ENCODE measurements around the gene PHYKPL. TPM values are rescaled to one million over a fixed set of nuclear protein-coding genes. Genes with fewer than 3 reads are reported as not detected.
A peak's percentile ranks its signal among the peaks of the same experiment; 100 is the strongest.

PHYKPL gene
- total and polyA plus RNA-seq, 2 experiments from 2014 or later, result 57.0 to 58.7 TPM

DNA sequence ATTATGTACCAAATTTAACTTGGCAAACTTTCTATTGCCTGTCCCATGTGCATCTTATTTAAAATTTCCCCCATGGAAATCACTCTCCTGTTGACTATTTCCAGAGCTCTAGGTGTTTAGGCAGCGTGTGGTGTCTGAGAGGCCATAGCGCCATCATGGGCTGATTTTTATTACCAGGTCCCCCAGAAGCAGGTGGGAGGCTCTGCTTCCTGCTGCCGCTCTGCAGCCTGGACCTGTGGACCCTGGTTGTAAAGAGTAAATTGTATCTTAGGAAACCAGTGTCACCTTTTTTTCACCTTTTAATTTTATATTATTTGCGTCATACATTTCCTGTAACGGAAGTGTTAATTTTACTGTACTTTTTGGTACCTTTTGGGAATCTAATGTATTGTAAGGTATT, 21.9 kb downstream of the PHYKPL start:
- Histone ChIP-seq H3K4me3 (no peak overlapping the region), H3K27ac (no peak overlapping the region), H3K4me1 (ENCODE audit: low read depth) (peaks cover 9% of the 10 kb centered on the region), H3K36me3 (peaks cover 78% of the 10 kb centered on the region), H3K27me3 (no peaks in the 10 kb centered on the region), H3K9me3 (ENCODE audit: low read depth) (no peaks in the 10 kb centered on the region)
- TF ChIP-seq, protein P1, sequence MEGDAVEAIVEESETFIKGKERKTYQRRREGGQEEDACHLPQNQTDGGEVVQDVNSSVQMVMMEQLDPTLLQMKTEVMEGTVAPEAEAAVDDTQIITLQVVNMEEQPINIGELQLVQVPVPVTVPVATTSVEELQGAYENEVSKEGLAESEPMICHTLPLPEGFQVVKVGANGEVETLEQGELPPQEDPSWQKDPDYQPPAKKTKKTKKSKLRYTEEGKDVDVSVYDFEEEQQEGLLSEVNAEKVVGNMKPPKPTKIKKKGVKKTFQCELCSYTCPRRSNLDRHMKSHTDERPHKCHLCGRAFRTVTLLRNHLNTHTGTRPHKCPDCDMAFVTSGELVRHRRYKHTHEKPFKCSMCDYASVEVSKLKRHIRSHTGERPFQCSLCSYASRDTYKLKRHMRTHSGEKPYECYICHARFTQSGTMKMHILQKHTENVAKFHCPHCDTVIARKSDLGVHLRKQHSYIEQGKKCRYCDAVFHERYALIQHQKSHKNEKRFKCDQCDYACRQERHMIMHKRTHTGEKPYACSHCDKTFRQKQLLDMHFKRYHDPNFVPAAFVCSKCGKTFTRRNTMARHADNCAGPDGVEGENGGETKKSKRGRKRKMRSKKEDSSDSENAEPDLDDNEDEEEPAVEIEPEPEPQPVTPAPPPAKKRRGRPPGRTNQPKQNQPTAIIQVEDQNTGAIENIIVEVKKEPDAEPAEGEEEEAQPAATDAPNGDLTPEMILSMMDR (IDR thresholded peaks at IDR 0.05; ENCODE audit: low read depth, low read length), result no peak
- no peak for DNase-seq (ENCODE audit: low read depth in 1 of 2, low spot score in 1 of 2)

DNA sequence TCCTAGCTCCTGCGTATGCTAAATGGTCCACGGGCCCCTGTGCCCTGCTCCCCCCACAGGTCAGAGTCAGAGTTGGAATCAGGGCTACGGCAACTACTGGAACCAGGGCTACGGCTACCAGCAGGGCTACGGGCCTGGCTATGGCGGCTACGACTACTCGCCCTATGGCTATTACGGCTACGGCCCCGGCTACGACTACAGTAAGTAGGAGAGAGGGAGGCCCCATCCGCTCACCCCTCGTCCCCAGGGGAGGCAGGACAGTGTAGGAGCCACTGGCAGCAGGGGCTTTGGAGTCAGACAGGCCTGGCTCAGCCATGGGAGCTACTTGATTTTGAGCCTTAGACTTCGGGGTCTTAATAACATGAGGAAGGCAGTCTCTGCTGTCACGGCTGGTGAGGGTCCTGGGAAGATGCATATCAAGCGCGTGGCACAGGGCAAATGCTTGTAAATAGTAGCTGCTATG, 22.5 kb downstream of the PHYKPL start:
- Histone ChIP-seq H3K4me3 (no peak overlapping the region), H3K4me1 (ENCODE audit: low read depth) (peaks cover 9% of the 10 kb centered on the region), H3K9me3 (ENCODE audit: low read depth) (no peaks in the 10 kb centered on the region), H3K27me3 (no peaks in the 10 kb centered on the region), H3K36me3 (peaks cover 73% of the 10 kb centered on the region), H3K27ac (no peak overlapping the region)
- TF ChIP-seq, protein P1 (IDR thresholded peaks at IDR 0.05; ENCODE audit: low read depth, low read length), result no peak
- DNase-seq (ENCODE audit: low read depth in 1 of 2, low spot score in 1 of 2), result no peak

DNA sequence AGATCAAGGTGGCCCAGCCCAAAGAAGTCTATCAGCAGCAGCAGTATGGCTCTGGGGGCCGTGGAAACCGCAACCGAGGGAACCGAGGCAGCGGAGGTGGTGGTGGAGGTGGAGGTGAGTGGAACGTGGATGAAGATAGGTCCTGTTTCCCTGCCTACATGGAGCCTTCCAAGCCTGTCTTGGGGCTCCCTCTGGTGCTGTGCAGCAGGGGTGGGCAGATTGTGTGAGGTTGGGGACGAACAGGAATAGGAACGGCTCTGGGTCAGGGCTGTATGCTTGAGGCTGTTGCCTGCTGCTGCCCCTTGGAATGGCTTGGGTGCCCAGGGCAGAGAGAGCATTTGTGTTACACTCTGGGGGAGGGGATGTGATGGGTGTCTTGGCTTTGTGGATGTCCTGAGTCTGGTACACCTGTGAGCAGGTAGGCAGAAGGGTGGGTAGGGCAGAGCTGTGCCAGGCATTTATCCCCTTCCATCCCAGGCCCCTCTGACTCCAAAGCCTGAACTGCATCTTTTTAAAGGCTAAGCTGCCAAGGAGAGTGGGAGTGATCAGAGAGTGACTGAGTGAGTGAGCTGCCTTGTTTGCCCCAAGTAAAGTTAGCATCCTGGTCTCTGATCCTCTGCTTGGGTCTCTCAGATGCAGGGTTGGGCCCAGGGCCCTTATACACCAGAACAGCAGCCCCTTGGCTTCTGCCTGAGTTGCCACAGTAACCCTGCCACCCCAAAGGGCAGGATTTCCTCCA, 23.1 kb downstream of the PHYKPL start:
- H3K27ac ChIP-seq, result no peak overlapping the region
- H3K4me3 ChIP-seq, result no peak overlapping the region
- H3K27me3 ChIP-seq, result no peaks in the 10 kb centered on the region
- TF ChIP-seq, protein P1 (IDR thresholded peaks at IDR 0.05; ENCODE audit: low read depth, low read length), result no peak
- no peaks in the 10 kb centered on the region for H3K9me3 ChIP-seq (ENCODE audit: low read depth)
- no peak for DNase-seq (ENCODE audit: low read depth in 1 of 2, low spot score in 1 of 2)
- peaks cover 9% of the 10 kb centered on the region for H3K4me1 ChIP-seq (ENCODE audit: low read depth)
- peaks cover 71% of the 10 kb centered on the region for H3K36me3 ChIP-seq

DNA sequence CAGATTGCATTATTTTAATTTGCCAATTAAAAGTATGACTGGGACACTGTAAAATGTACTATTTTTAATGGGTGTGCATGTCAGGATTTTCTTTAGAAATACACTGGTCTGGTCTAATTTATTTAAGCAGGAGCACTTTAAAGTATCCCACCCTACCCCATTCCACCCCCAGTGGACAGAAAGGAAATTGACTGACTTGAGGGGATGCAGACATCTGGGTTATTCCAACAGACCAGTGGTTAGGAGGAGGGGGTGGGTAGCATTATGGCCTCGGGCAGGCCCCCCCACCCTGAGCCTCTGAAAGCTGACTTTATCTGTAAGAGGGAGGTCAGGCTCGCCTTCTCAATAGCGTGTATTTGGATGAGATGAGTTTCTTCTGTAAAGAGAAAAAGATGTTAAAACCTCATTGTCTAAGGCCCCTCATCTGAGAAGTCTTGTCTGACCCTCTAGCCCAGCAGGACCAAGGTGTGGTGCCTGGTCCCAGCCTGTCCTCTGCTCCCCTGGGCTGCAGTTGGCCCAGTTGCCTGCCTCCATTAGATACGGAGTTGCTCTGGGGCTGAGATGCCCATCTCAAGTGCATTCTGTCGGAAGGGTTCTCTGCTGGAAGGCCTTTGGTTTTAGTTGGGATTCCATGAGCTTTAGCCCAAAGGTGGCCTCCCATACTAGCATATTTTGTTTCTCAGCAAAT, 23.9 kb downstream of the PHYKPL start:
- Histone ChIP-seq H3K9me3 (ENCODE audit: low read depth) (no peaks in the 10 kb centered on the region), H3K4me3 (no peak overlapping the region), H3K27me3 (no peaks in the 10 kb centered on the region), H3K4me1 (ENCODE audit: low read depth) (peaks cover 9% of the 10 kb centered on the region), H3K27ac (peak overlapping the region; percentile 12), H3K36me3 (peaks cover 70% of the 10 kb centered on the region)
- DNase-seq (ENCODE audit: low read depth in 1 of 2, low spot score in 1 of 2), result no peak
- TF ChIP-seq, protein P1 (IDR thresholded peaks at IDR 0.05; ENCODE audit: low read depth, low read length), result no peak

DNA sequence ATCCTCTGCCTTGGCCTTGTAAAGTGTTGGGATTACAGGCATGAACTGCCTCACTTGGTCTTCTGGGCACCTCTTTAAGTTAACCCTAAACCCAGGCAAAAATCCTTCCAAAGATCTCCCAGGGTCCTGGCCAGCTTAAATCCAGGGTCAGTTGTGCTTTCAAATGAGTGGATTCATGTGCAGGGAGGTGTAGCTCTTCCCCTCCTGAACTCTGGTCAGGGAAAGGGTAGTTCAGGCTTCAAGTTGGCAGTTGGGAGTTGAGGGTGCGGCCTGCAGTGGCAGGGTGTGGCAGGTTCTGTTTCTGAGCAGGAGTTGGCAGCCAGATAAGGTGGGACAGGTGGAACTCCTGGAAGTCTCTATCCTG, 24.7 kb downstream of the PHYKPL start:
- Histone ChIP-seq H3K4me1 (ENCODE audit: low read depth) (peaks cover 9% of the 10 kb centered on the region), H3K9me3 (ENCODE audit: low read depth) (no peaks in the 10 kb centered on the region), H3K36me3 (peaks cover 62% of the 10 kb centered on the region), H3K27ac (peak overlapping the region; percentile 12), H3K4me3 (no peak overlapping the region), H3K27me3 (no peaks in the 10 kb centered on the region)
- TF ChIP-seq, protein P1 (IDR thresholded peaks at IDR 0.05; ENCODE audit: low read depth, low read length), result no peak
- no peak for DNase-seq (ENCODE audit: low read depth in 1 of 2, low spot score in 1 of 2)
